ENCODE data around the gene TBC1D24.
A peak's percentile ranks its signal among the peaks of the same experiment; 100 is the strongest.
"Not testable (repeated sequence)": the region's sequence is repeated elsewhere in the genome, so short reads cannot be mapped to it uniquely, and the experiment has no call there.

The TBC1D24 gene

DNA sequence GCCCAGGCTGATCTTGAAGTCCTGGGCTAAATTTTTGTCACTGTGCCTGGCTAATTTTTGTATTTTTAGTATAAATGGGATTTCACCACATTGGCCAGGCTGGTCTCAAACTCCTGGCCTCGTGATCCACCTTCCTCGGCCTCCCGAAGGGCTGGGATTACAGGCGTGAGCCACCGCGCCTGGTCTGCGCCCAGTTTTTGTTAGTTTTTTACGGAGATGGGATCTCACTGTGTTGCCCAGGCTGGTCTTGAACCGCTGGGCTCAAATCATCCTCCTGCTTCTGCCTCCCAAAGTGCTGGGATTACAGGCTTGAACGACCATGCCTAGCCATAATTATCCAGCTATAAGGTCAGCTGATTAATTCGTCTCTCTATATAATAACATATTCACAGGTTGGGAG is 59.0 kb downstream of the TBC1D24 start:
- no peak for DNase-seq

DNA sequence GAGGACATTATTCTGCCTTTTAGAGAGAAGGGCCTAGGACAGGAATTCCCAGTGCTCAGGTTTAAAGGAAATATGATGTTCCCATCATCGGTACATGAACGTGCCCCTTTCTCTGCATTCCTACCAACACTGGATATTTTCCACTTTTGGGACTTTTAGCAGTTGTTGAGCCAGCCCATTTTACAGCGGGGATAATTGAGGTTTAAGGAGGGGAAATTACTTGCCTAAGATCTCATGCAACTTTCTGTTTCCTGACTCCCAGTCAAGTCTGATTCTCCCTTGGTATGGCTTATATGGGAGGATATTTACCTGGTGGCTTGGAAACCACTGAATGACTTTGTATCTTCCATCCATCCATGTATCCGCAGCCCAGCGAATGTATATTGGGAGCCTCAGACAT is 59.4 kb downstream of the TBC1D24 start:
- DNase-seq, result not testable (repeated sequence)

DNA sequence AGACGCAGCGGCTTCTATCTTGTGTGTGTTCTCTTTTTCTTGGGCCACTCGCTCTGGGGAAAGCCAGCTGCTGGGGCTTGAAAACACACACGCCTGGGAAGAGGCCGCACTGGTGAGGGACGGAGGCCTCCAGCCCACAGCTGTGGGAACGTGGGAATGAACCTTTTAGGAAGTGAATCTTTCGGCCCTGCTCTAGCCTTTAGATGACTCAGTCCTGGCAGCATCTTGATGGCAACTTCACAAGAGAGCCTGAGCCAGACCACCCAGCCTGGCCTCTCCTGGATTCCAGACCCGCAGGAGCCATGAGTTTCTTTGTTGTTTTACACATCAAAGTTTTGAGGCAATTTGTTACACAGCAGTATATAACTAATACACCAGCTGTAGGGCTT is 60.7 kb downstream of the TBC1D24 start:
- DNase-seq, result no peak

DNA sequence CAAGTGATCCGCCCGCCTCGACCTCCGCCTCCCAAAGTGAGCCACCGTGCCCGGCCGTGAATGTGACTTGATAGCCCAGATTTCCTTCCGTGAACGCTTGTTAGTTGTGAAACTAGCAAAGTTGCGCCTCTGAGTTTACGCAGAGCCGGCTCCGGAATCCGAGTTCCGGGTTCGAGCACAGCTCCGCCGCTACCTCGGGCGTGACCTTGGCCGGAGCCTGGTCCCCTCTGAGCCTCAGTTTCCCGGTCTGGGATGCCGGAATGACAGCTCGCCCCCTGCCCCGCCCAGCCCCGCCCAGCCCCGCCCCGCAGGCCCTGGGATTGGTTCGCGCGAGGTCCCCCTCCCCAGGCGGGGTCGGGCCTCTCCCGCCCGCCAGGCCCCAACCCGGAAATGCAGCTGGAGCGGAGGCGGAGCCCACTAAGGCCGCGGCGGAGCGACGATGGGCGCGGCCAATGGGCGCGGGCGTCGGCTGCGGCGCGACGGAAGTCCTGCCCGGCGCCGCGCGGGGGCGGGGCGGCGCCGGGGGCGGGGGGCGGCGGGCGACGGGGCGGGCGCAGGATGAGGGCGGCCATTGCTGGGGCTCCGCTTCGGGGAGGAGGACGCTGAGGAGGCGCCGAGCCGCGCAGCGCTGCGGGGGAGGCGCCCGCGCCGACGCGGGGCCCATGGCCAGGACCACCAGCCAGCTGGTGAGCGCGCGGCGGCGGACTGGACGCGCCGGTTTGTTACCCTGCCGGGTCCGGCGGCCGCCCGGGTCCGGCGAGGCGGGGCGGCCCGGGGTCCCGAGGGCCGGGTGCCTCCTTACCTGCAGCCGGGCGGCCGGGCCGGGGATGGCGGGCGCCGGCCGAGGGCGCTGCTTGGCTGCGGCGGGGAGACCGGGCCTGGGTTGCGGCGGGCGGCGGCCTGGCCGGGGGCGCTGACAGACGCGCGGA is 62.8 kb downstream of the TBC1D24 start, which contains the start of gene PDPK1:
Gene PDPK1, plus strand, starts transcription at position 571 of the 929 bp plus-strand sequence. Its CDS starts 92 bp downstream, at position 663.
- DNase-seq, result peak; percentile 95

DNA sequence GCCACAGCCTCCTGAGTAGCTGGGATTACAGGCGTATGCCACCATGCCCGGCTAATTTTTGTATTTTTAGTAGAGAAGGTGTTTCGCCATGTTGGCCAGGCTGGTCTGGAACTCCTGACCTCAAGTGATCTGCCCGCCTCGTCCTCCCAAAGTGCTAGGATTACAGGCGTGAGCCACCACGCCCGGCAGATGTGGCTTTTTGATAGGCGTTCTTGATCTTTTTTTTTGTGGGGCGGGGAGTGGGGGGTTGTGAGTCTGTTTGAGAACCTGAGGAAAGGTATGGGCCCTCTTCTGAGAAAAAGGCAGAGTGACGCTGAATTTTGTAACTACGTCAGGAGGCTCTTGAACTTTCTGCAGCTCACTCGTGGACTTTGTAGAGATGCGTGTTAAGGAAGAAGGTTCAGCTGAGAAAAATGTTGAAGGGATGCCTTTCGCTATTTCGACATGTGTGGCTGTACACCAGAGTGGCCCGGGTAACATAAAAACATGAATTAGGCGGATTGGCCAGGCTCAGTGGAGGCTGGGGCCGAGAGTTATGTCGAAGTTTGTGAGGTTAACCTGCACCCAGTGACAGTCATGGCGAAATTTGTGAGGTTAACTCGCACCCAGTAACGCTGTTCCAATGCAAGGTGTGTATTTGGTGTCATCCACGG is 64.4 kb downstream of the TBC1D24 start:
- DNase-seq, result not testable (repeated sequence)

DNA sequence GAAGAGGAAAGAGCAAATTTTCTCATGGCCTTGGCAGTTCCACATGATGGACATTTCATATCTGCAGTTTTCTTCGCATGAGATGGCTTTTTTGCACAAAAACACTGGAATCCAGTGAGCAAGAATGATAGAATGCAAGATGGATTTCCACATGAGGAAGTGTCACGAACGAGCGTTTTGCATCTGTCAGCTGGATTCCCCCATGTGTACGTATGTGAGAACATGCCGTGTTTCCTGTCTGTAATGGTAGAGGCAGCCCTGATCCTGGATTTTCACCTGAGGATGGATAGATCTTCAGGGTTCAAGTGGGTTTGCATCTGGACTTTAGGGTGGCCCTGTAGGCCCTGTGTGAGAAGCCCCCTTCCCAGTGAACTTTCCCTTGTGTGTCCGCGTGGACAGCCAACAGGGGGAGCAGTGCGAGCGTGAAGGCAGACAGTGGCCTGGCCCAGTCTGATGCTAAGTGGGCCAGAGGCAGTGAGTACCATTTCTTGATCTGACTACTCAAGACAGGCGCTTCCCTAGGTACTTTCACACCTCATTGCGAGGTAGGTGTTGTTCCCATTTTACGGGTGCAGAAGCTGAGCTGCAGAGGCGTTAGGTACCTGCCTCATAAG is 65.0 kb downstream of the TBC1D24 start:
- DNase-seq, result peak; percentile 23

DNA sequence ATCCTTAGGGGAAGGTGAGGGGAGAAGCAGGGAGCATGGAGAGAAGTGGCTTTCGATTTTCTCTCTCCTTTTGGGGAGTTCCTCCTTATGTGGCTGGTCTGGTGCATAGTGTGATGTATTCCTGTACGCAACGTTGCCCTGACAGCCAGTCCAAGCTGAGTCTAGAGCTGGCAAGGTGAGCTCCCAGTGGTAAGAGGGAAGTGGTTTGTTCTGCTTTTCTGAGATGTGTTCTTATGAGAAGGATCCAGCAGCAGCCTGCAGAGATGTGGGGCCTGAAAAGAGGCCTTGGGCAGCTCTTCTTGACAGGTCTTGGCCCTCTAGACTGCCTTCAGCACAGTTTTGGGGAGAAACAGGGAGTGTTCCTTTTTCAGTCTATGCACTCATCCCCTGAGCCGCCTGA is 66.0 kb downstream of the TBC1D24 start:
- DNase-seq, result not testable (repeated sequence)

DNA sequence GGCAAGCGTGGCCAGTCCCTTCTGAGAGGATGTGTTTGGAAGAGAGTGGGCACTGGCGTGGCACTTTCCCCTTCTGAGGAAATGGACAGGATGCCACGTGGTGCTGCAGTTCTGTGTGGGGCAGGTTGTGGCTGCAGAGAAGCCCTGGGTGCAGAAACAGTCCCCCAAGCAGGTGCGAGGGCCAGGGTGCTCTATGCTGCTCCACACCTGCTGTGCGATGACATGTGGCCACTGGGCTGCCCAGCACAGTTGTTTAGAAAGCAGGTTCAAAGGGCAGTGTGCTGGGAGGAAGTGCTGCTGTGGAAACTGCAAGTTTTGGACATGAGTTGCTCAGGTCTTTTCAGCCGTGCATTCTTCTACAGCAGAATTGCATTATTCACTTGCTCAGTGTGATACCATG is 66.5 kb downstream of the TBC1D24 start:
- not testable (repeated sequence) for DNase-seq

DNA sequence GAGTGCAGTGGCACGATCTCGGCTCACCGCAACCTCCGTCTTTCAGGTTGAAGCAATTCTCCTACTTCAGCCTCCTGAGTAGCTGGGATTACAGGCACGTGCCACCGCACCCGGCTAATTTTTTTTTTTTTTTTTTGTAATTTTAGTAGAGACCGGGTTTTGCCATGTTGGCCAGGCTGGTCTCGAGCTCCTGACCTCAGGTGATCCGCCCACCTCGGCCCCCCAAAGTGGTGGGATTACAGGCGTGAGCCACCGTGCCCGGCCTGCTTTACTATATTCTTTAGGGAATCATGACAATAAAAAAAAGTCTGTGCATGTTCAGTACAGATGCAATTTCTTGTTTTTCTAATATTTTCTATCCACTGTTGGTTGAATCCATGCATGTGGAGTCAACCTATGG is 68.8 kb downstream of the TBC1D24 start:
- DNase-seq, result not testable (repeated sequence)

DNA sequence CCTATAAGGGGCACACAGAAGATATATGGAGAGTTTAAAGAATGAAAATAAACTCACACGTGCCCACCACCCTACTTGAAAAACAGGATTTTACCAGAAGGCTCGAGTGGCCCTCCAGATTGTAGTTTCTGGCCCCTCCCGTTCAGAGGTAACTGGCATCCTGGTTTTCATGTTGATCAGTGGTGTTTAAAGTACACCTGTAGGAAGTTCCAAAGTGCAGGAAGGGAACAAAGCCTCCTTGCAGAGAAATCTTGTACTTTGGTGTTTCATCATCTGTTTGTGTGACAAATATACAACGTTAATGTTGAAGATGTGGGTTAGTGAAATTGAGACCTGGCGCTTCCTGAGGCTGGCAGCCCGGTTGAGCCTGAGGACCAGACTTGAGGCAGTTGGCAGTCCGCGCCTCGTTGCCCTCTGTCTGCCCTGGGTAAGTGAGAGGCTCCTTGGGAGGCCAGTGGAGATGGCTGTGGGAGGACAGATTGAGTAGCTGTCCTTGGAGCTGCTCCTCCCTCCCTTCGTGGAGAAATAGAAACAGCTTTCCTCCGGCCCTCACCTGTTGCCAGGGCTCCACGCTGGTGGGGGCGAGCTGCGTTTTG is 75.5 kb downstream of the TBC1D24 start:
- DNase-seq, result not testable (repeated sequence)

DNA sequence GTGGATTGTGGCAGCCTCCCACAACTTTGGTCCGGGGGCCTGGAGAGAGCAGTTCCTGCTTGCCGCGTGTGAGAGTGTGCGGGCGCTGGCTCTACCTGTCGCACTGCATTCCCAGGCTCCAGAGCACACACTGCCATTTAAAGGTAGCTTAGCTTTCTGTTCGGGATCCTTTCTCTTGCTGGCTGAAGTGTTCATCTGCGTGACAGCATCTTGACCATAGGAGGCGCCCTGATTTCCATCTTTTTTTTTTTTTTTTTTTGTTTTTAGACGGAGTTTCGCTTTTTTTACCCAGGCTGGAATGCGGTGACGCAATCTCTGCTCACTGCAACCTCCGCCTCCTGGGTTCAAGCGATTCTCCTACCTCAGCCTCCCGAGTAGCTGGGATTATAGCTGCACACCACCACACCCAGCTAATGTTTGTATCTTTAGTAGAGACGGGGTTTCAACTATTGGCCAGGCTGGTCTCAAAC is 76.5 kb downstream of the TBC1D24 start:
- not testable (repeated sequence) for DNase-seq

DNA sequence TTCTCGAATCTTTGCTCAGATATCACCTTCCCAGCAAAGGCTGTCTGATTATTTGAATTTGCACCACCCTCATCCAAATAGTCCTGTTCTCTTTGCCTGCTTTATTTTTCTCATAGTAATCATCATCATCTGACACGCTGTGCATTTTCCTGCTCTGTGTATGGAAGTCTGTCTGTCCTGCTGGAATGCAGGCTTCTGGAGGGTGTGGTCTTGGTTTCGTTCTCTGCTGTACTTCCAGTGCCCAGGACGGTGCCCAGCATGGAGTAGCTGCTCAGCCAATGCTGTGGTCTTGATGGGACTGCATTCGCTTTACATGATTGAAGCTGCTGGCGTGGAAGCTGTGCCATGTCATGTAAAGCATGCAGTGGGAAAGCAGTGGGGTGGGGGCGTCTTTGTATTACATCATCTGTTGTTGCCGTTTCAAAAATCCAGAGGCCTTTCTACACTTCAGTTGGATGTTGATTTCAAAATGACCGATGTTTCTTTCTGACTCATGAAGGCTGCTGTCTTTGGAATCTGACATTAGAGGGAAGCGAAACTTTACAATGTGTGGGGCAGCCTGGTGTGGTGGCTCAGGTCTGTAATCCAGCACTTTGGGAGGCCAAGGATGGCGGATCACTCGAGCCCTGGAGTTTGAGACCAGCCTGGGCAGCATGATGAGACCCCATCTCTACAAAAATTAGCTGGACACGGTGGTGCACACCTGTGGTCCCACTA is 79.9 kb downstream of the TBC1D24 start:
- DNase-seq, result not testable (repeated sequence)

All from midbrain (tissue), 1 donor.